Measurements from ENCODE around the gene RPGR. TPM values are rescaled to one million over a fixed set of nuclear protein-coding genes. Genes with fewer than 3 reads are reported as not detected.

RPGR gene
- polyA plus RNA-seq, 3 donors: 4.3 to 10.9 (median 5.1) TPM

DNA sequence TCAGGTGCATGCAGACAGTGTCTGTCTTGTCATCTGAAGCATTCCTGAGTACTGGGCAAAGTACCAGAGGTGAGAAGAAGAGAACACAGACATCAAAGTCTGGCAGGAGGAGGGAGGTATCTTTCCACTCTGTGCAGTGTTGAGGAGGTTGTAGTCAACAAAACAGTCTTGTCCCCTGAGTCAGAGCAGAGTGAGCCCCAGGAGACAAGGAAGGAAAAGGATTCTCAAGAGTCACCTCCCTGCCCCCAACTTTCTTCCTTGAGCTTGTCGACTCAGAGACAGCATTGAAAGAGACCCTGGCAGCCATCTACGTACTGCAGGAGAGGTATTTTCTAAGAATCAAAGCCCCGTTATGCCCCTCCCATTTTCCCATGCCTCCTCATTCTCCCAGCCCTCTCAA lies 102.2 kb downstream of the RPGR start:
- Histone ChIP-seq H3K9me3 (replicated peaks in 1 of 2; ENCODE audit: control insufficient read depth in 1 of 2, insufficient read depth in 1 of 2, low read length in 2 of 2) (no peaks in the 10 kb centered on the region), H3K4me2 (replicated peaks; ENCODE audit: extremely low read depth, low read length, poor library complexity, severe bottlenecking) (no peak overlapping the region), H3K4me3 (replicated peaks in 1 of 3; ENCODE audit: low read depth in 2 of 3, low read length in 3 of 3) (no peak overlapping the region), H3K36me3 (replicated peaks in 1 of 2; ENCODE audit: control insufficient read depth in 1 of 2, insufficient read depth in 2 of 2, low read length in 2 of 2) (no peaks in the 10 kb centered on the region), H4K20me1 (ENCODE audit: insufficient read depth, low read length) (no peaks in the 10 kb centered on the region), H3K27ac (ENCODE audit: low read depth in 1 of 2, low read length in 2 of 2) (no peak overlapping the region), H2AFZ (ENCODE audit: insufficient read depth, low read depth, low read length, poor library complexity, severe bottlenecking) (no peak overlapping the region), H3K27me3 (ENCODE audit: control insufficient read depth in 2 of 2, insufficient read depth in 2 of 2, low read length in 2 of 2) (peaks cover 24 to 29% of the 10 kb centered on the region in 2 donors), H3K4me1 (ENCODE audit: control insufficient read depth in 1 of 2, insufficient read depth in 2 of 2, low read length in 2 of 2) (peaks cover 8 to 12% of the 10 kb centered on the region in 2 donors), H3K79me2 (ENCODE audit: insufficient read depth, low read length) (no peaks in the 10 kb centered on the region), H3K9ac (ENCODE audit: insufficient read depth, low read length, poor library complexity, severe bottlenecking) (no peak overlapping the region)
- peaks cover 0 to 8% (median 0%) of the 10 kb centered on the region in 7 donors for H3K9me3 Mint-ChIP-seq
- no peak for DNase-seq
- H3K4me1 Mint-ChIP-seq: peaks cover 12% of the 10 kb centered on the region
- TF ChIP-seq, protein P1, sequence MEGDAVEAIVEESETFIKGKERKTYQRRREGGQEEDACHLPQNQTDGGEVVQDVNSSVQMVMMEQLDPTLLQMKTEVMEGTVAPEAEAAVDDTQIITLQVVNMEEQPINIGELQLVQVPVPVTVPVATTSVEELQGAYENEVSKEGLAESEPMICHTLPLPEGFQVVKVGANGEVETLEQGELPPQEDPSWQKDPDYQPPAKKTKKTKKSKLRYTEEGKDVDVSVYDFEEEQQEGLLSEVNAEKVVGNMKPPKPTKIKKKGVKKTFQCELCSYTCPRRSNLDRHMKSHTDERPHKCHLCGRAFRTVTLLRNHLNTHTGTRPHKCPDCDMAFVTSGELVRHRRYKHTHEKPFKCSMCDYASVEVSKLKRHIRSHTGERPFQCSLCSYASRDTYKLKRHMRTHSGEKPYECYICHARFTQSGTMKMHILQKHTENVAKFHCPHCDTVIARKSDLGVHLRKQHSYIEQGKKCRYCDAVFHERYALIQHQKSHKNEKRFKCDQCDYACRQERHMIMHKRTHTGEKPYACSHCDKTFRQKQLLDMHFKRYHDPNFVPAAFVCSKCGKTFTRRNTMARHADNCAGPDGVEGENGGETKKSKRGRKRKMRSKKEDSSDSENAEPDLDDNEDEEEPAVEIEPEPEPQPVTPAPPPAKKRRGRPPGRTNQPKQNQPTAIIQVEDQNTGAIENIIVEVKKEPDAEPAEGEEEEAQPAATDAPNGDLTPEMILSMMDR (IDR thresholded peaks at IDR 0.05): no peak
- no CpG with 5 or more reads among the region's 3 CpGs for WGBS (ENCODE audit: insufficient coverage)
- no peak overlapping the region for H3K27ac Mint-ChIP-seq
- H3K36me3 Mint-ChIP-seq: no peaks in the 10 kb centered on the region
- H3K4me3 Mint-ChIP-seq: no peak overlapping the region
- H3K27me3 Mint-ChIP-seq (ENCODE audit: low read depth in 3 of 3): peaks cover 26 to 42% (median 33%) of the 10 kb centered on the region in 3 donors
- intact Hi-C loops (cut with micrococcal nuclease): no loop called here

- H3K36me3 Mint-ChIP-seq: no peaks in the 10 kb centered on the region
- H3K9me3 Mint-ChIP-seq: peaks cover 0 to 7% (median 0%) of the 10 kb centered on the region in 7 donors
- H3K27me3 Mint-ChIP-seq (ENCODE audit: low read depth in 3 of 3): peaks cover 29 to 50% (median 41%) of the 10 kb centered on the region in 3 donors
Observed at GRCh38 chrX:38224160-38224559, 103.1 kb downstream of the RPGR start.

More at GRCh38 chrX:38224160-38224559, 103.1 kb downstream of the RPGR start:
- peaks cover 31 to 39% of the 10 kb centered on the region in 2 donors for H3K27me3 ChIP-seq (ENCODE audit: control insufficient read depth in 2 of 2, insufficient read depth in 2 of 2, low read length in 2 of 2)
- H3K4me3 ChIP-seq (replicated peaks in 1 of 3; ENCODE audit: low read depth in 2 of 3, low read length in 3 of 3): no peak overlapping the region
- no peak overlapping the region for H2AFZ ChIP-seq (ENCODE audit: insufficient read depth, low read depth, low read length, poor library complexity, severe bottlenecking)
- no peak overlapping the region for H3K4me2 ChIP-seq (replicated peaks; ENCODE audit: extremely low read depth, low read length, poor library complexity, severe bottlenecking)
- peaks cover 19% of the 10 kb centered on the region for H3K4me1 Mint-ChIP-seq
- no peak overlapping the region for H3K9ac ChIP-seq (ENCODE audit: insufficient read depth, low read length, poor library complexity, severe bottlenecking)
- H3K9me3 ChIP-seq (replicated peaks in 1 of 2; ENCODE audit: control insufficient read depth in 1 of 2, insufficient read depth in 1 of 2, low read length in 2 of 2): no peaks in the 10 kb centered on the region
- peaks cover 11 to 16% of the 10 kb centered on the region in 2 donors for H3K4me1 ChIP-seq (ENCODE audit: control insufficient read depth in 1 of 2, insufficient read depth in 2 of 2, low read length in 2 of 2)
- H3K27ac ChIP-seq (ENCODE audit: low read depth in 1 of 2, low read length in 2 of 2): no peak overlapping the region
- DNase-seq: no peak
- no peak overlapping the region for H3K4me3 Mint-ChIP-seq
- TF ChIP-seq, protein P1 (IDR thresholded peaks at IDR 0.05): no peak
- no peaks in the 10 kb centered on the region for H3K79me2 ChIP-seq (ENCODE audit: insufficient read depth, low read length)
- no peaks in the 10 kb centered on the region for H3K36me3 ChIP-seq (replicated peaks in 1 of 2; ENCODE audit: control insufficient read depth in 1 of 2, insufficient read depth in 2 of 2, low read length in 2 of 2)
- no peak overlapping the region for H3K27ac Mint-ChIP-seq
- H4K20me1 ChIP-seq (ENCODE audit: insufficient read depth, low read length): no peaks in the 10 kb centered on the region
- intact Hi-C loops (cut with micrococcal nuclease): no loop called here

Data from CD14-positive monocyte (primary cell).